SK-N-SH (cell line): ENCODE results near the gene SIGLEC6. TPM values are rescaled to one million over a fixed set of nuclear protein-coding genes. Genes with fewer than 3 reads are reported as not detected.

Source experiments
- CTCF ChIA-PET: fragments of 300-600, 350-600 bp; formaldehyde crosslinking; extraction: SDS; loops from one replicate; lab custom pipeline; 2021; lab: Yijun Ruan, JAX
- POLR2A ChIA-PET: fragments of 350-600 bp; sonication (Branson Sonifier 250); formaldehyde crosslinking; extraction: SDS; loops from one replicate; lab custom pipeline; 2020; ENCODE audit warnings: antibody characterized with exemption, inconsistent platforms; lab: Yijun Ruan, JAX
- DNase-seq: peaks from one replicate; pipeline ENCODE4 v3.0.0; 2012
- H2AFZ ChIP-seq: fragments of 200-600 bp; sonication (generic); 2 replicates; pipeline ENCODE4 v1.8.1; 2016; ENCODE audit warnings: antibody characterized with exemption, mild to moderate bottlenecking, low read depth
- H3F3A ChIP-seq: fragments of 200-600 bp; sonication (generic); replicated peaks from 2 replicates; pipeline ENCODE3; 2016; ENCODE audit warnings: antibody characterized with exemption, mild to moderate bottlenecking; ENCODE audit not compliant: insufficient read depth
- H3K27ac ChIP-seq, 2 experiments: fragments of 200-500 bp in 1 of 2; fragments of 200-600 bp in 1 of 2; sonication (Bioruptor generic) in 1 of 2; sonication (generic), shearing (Covaris generic) in 1 of 2; 2 replicates each; pipeline versions ENCODE4 v1.5.1 to v1.6.1; 2014 to 2016; ENCODE audit warnings: low read depth in 2 of 2, inconsistent platforms in 1 of 2, low read length in 1 of 2, mild to moderate bottlenecking in 1 of 2, mixed read lengths in 1 of 2
- H3K27me3 ChIP-seq: fragments of 200-600 bp; sonication (generic), shearing (Covaris generic); 2 replicates; pipeline ENCODE4 v1.6.1; 2016; ENCODE audit warnings: mixed run types; ENCODE audit not compliant: insufficient read depth
- H3K36me3 ChIP-seq, 2 experiments: fragments of 200-500 bp in 1 of 2; fragments of 200-600 bp in 1 of 2; sonication (Bioruptor generic) in 1 of 2; sonication (generic) in 1 of 2; replicated peaks in 1 of 2; 2 replicates each; pipeline versions ENCODE3 to v1.5.1; 2014 to 2016; ENCODE audit warnings: low read length in 1 of 2, mild to moderate bottlenecking in 1 of 2; ENCODE audit not compliant: insufficient read depth in 2 of 2, control insufficient read depth in 1 of 2
- H3K4me1 ChIP-seq, 2 experiments: fragments of 200-500 bp in 1 of 2; fragments of 200-600 bp in 1 of 2; sonication (Bioruptor generic) in 1 of 2; sonication (generic), shearing (Covaris generic) in 1 of 2; 2 replicates each; pipeline versions ENCODE4 v1.5.1 to v1.6.1; 2014 to 2016; ENCODE audit warnings: low read depth in 1 of 2, low read length in 1 of 2, mixed run types in 1 of 2; ENCODE audit not compliant: insufficient read depth in 2 of 2, control insufficient read depth in 1 of 2
- H3K4me2 ChIP-seq: fragments of 200-600 bp; sonication (generic), shearing (Covaris generic); 2 replicates; pipeline ENCODE4 v1.6.1; 2017; ENCODE audit warnings: mixed run types
- H3K4me3 ChIP-seq, 2 experiments: fragments of 200-500 bp in 1 of 2; fragments of 200-600 bp in 1 of 2; sonication (Bioruptor generic) in 1 of 2; sonication (generic), shearing (Covaris generic) in 1 of 2; 2 replicates each; pipeline versions ENCODE4 v1.5.1 to v1.8.1; 2014 to 2016; ENCODE audit warnings: low read depth in 2 of 2, inconsistent platforms in 1 of 2, low read length in 1 of 2, mild to moderate bottlenecking in 1 of 2, mixed read lengths in 1 of 2, moderate library complexity in 1 of 2
- H3K79me2 ChIP-seq: fragments of 200-600 bp; sonication (generic); 2 replicates; pipeline ENCODE4 v1.8.1; 2017; ENCODE audit warnings: mild to moderate bottlenecking; ENCODE audit not compliant: insufficient read depth
- H3K9ac ChIP-seq: fragments of 200-600 bp; sonication (generic); 2 replicates; pipeline ENCODE4 v1.6.1; 2017; ENCODE audit warnings: mixed run types
- H3K9me2 ChIP-seq: fragments of 200-600 bp; sonication (generic); 2 replicates; pipeline ENCODE4 v1.6.1; 2017; ENCODE audit warnings: mixed run types
- H3K9me3 ChIP-seq: fragments of 200-600 bp; sonication (generic); 2 replicates; pipeline ENCODE4 v1.6.1; 2017; ENCODE audit warnings: mixed run types, mild to moderate bottlenecking, moderate library complexity
- H4K20me1 ChIP-seq: fragments of 200-600 bp; sonication (generic); 2 replicates; pipeline ENCODE4 v1.6.1; 2017; ENCODE audit warnings: mild to moderate bottlenecking, mixed run types; ENCODE audit not compliant: insufficient read depth
- CHD2 ChIP-seq: fragments of 150-350 bp; IDR thresholded peaks from 2 replicates; pipeline ENCODE4 v1.6.1; 2018; ENCODE audit warnings: low read length; ENCODE audit not compliant: partially characterized antibody
- CTCF ChIP-seq: fragments of 200-600 bp; sonication (generic); IDR thresholded peaks from 2 replicates; pipeline ENCODE4 v1.6.1; 2017; ENCODE audit warnings: antibody characterized with exemption, mild to moderate bottlenecking, moderate library complexity
- FOSL2 ChIP-seq: IDR thresholded peaks from 2 replicates; pipeline ENCODE4 v1.4.0; 2012; ENCODE audit warnings: low read depth, mild to moderate bottlenecking, moderate library complexity, borderline replicate concordance
- GABPA ChIP-seq: IDR thresholded peaks from 2 replicates; pipeline ENCODE4 v1.4.0; 2012; ENCODE audit warnings: low read depth, mild to moderate bottlenecking
- IRF3 ChIP-seq: fragments of 150-350 bp; IDR thresholded peaks from 2 replicates; pipeline ENCODE4 v1.6.1; 2016; ENCODE audit warnings: mild to moderate bottlenecking, low read depth, low read length
- NFIC ChIP-seq: IDR thresholded peaks from 2 replicates; pipeline ENCODE4 v1.4.0; 2012; ENCODE audit warnings: borderline replicate concordance
- NRF1 ChIP-seq: IDR thresholded peaks from 2 replicates; pipeline ENCODE4 v1.6.1; 2012; ENCODE audit warnings: low read depth, mild to moderate bottlenecking, low read length
- PBX3 ChIP-seq: IDR thresholded peaks from 2 replicates; pipeline ENCODE4; 2012
- RCOR1 ChIP-seq: fragments of 150-350 bp; IDR thresholded peaks from 2 replicates; pipeline ENCODE4 v1.6.1; 2017; ENCODE audit warnings: antibody characterized with exemption, low read length
- REST ChIP-seq: IDR thresholded peaks from 2 replicates; pipeline ENCODE4 v1.6.1; 2012; ENCODE audit warnings: mild to moderate bottlenecking, low read depth, low read length, moderate library complexity
- RFX5 ChIP-seq: IDR thresholded peaks from 2 replicates; pipeline ENCODE4 v1.6.1; 2012; ENCODE audit warnings: mild to moderate bottlenecking, improper control_type of control experiment, low read length
- TCF12 ChIP-seq: IDR thresholded peaks from 2 replicates; pipeline ENCODE4 v1.4.0; 2012
- TEAD4 ChIP-seq: IDR thresholded peaks from 2 replicates; pipeline ENCODE4 v1.4.0; 2012; ENCODE audit warnings: mild to moderate bottlenecking, borderline replicate concordance; ENCODE audit not compliant: insufficient read depth
- USF1 ChIP-seq: IDR thresholded peaks from 2 replicates; pipeline ENCODE4 v1.4.0; 2012; ENCODE audit warnings: low read depth, borderline replicate concordance
- USF2 ChIP-seq: fragments of 150-350 bp; IDR thresholded peaks from 2 replicates; pipeline ENCODE4 v1.6.1; 2017; ENCODE audit warnings: antibody characterized with exemption, low read length, low read depth, borderline replicate concordance
- YY1 ChIP-seq: IDR thresholded peaks from 2 replicates; pipeline ENCODE4 v1.4.0; 2012; ENCODE audit warnings: low read depth, mild to moderate bottlenecking
- ZBTB33 ChIP-seq: IDR thresholded peaks from 2 replicates; pipeline ENCODE4 v1.4.0; 2012; ENCODE audit warnings: low read depth, borderline replicate concordance
- WGBS: methylation state at CpG from one replicate; pipeline ENCODE4 v1.1.6; 2017; ENCODE audit warnings: low lambda C conversion rate; 5-methylcytosine and 5-hydroxymethylcytosine counted together
- polyA plus RNA-seq, 3 experiments: library from polyadenylated mRNA; depleted of rRNA; stranded (reverse); fragments of >200 nt; gene quantifications; 2 replicates each; pipeline ENCODE4 v1.2.3, GENCODE V29; 2012

The SIGLEC6 gene
- polyA plus RNA-seq, 1 of the 3 experiments (the other 2 are of a cell fraction), result not detected

GRCh38 chr19:51525651-51526050 is 5.8 kb downstream of the SIGLEC6 start:
- H3K27me3 ChIP-seq, result peaks cover 14% of the 10 kb centered on the region
- no peaks in the 10 kb centered on the region for H3K79me2 ChIP-seq
- CTCF ChIA-PET, result interaction anchor here (1.2 to 3.2 kb wide), 2 partner anchors 10 to 132 kb away, joined by 3 to 10 read pairs; no protein-coding TSS in a partner anchor
- no peak overlapping the region for H3K9ac ChIP-seq
- no peaks in the 10 kb centered on the region for H3K36me3 ChIP-seq
- POLR2A ChIA-PET, result no interaction called here
- H3K4me1 ChIP-seq, result no peaks in the 10 kb centered on the region
- H3K4me2 ChIP-seq, result no peak overlapping the region
- no peaks in the 10 kb centered on the region for H3K9me2 ChIP-seq
- no peaks in the 10 kb centered on the region for H3F3A ChIP-seq
- no peak overlapping the region for H2AFZ ChIP-seq
- no peaks in the 10 kb centered on the region for H3K9me3 ChIP-seq
- no peak overlapping the region for H3K27ac ChIP-seq
- no peaks in the 10 kb centered on the region for H4K20me1 ChIP-seq
- H3K4me3 ChIP-seq, result no peak overlapping the region
- 0% methylated on average over 1 of the region's 4 CpGs for WGBS
- TF ChIP-seq IRF3, result no peak
- TF ChIP-seq NRF1, result no peak
- TF ChIP-seq CTCF, result no peak
- no peak for TF ChIP-seq USF1
- TF ChIP-seq TEAD4, result no peak
- no peak for TF ChIP-seq TCF12
- TF ChIP-seq GABPA, result no peak
- TF ChIP-seq CHD2, result no peak
- no peak for TF ChIP-seq REST
- TF ChIP-seq PBX3, result no peak
- no peak for TF ChIP-seq USF2
- no peak for TF ChIP-seq NFIC
- TF ChIP-seq RFX5, result no peak
- no peak for TF ChIP-seq FOSL2
- no peak for TF ChIP-seq YY1
- TF ChIP-seq RCOR1, result no peak
- no peak for TF ChIP-seq ZBTB33
- TF ChIP-seq, all 33 proteins: peak for 0
- DNase-seq, result no peak
